Measurements from ENCODE around the gene B4GALT7.
"Not testable (repeated sequence)": the region's sequence is repeated elsewhere in the genome, so short reads cannot be mapped to it uniquely, and the experiment has no call there.

B4GALT7 gene

GRCh38 chr5:177599731-177600507 lies at the start of gene B4GALT7:
B4GALT7 (plus strand) TSS chr5:177600132; CDS start chr5:177600211, 79 bp downstream.
- peak; percentile 82 for DNase-seq

- no peak for DNase-seq
These were observed 47.0 kb upstream of the B4GALT7 start for GRCh38 chr5:177552839-177553455.

GRCh38 chr5:177553671-177554429 lies 46.1 kb upstream of the B4GALT7 start:
- no peak for DNase-seq

- DNase-seq = peak; percentile 96
These were observed 45.3 kb upstream of the B4GALT7 start, which contains the start of gene FAM193B for GRCh38 chr5:177554474-177555111. FAM193B (minus strand) TSS chr5:177554563; CDS start chr5:177554458, 105 bp downstream.

GRCh38 chr5:177555228-177555627 lies 44.7 kb upstream of the B4GALT7 start:
- DNase-seq = no peak

GRCh38 chr5:177555665-177556064 lies 44.3 kb upstream of the B4GALT7 start:
- DNase-seq = no peak

GRCh38 chr5:177557041-177557647 lies 42.8 kb upstream of the B4GALT7 start:
- DNase-seq = peak; percentile 49

GRCh38 chr5:177557796-177558195 lies 42.1 kb upstream of the B4GALT7 start:
- DNase-seq = no peak

- DNase-seq = not testable (repeated sequence)
These were observed 40.4 kb upstream of the B4GALT7 start for GRCh38 chr5:177559446-177559941.

- no peak for DNase-seq
These were observed 34.9 kb upstream of the B4GALT7 start for GRCh38 chr5:177565046-177565445.

GRCh38 chr5:177568326-177568725 lies 31.6 kb upstream of the B4GALT7 start:
- no peak for DNase-seq

- DNase-seq = no peak
These were observed 30.0 kb upstream of the B4GALT7 start for GRCh38 chr5:177569894-177570293.

- no peak for DNase-seq
These were observed 24.4 kb upstream of the B4GALT7 start for GRCh38 chr5:177575488-177575887.

- no peak for DNase-seq
These were observed 23.8 kb upstream of the B4GALT7 start for GRCh38 chr5:177576169-177576568.

- no peak for DNase-seq
These were observed 21.6 kb upstream of the B4GALT7 start for GRCh38 chr5:177578316-177578715.

GRCh38 chr5:177588413-177588909 lies 11.5 kb upstream of the B4GALT7 start:
- no peak for DNase-seq

GRCh38 chr5:177590406-177590805 lies 9.5 kb upstream of the B4GALT7 start:
- no peak for DNase-seq

GRCh38 chr5:177591690-177592009 lies 8.3 kb upstream of the B4GALT7 start:
- DNase-seq = no peak

- peak; percentile 92 for DNase-seq
These were observed 7.7 kb upstream of the B4GALT7 start, which contains the start of gene TMED9 for GRCh38 chr5:177592010-177592834. TMED9 (plus strand) TSS chr5:177592203; CDS start chr5:177592215, 12 bp downstream.

- no peak for DNase-seq
These were observed 7.0 kb upstream of the B4GALT7 start for GRCh38 chr5:177592905-177593304.

- DNase-seq = no peak
These were observed 6.4 kb upstream of the B4GALT7 start for GRCh38 chr5:177593511-177593910.

Measured in CD4-positive, alpha-beta T cell treated with Interleukin-10 for 1 hour (primary cell).